Tibial nerve (tissue), 4 donors: Measurements from ENCODE around the gene PCBP4.

Experiments used
- EP300 ChIP-seq, 2 donors: sonication (generic); formaldehyde crosslinking; IDR thresholded peaks; one replicate each; pipeline ENCODE4 v1.6.1; 2017; ENCODE audit warnings: antibody characterized with exemption in 2 of 2, mild to moderate bottlenecking in 1 of 2
- TF ChIP-seq, protein P1 (sequence below), 5 experiments: fragments of 200-600 bp in 3 of 5; fragments of 450-650 bp in 2 of 5; sonication (generic) in 3 of 5; IDR thresholded peaks; one replicate each; pipeline ENCODE4 v1.5.1; 2016 to 2019; ENCODE audit warnings: antibody characterized with exemption in 5 of 5, mild to moderate bottlenecking in 3 of 5, moderate library complexity in 2 of 5

DNA sequence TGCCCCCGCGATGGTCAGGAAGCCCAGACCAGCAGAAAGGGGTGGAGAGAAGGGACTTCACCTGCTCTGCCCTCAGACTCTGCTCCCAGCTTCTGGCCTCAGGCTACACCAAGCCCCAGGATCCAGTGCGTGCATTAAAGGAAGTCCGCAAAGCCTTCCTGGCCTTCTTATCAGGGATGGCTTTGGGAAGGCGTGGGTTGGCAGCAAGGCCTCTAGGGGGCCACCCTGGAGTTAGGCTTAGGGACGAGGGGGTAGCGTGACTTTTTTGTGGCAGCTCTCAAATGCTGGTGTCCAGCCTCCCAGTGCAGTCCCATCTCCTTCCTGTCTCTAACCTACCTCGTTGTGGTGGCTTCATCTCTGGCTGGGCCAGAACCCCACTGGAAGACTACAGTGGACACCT is 47.4 kb upstream of the PCBP4 start:
- no peak for TF ChIP-seq EP300 (IDR thresholded peaks at IDR 0.05)
- TF ChIP-seq, protein P1, sequence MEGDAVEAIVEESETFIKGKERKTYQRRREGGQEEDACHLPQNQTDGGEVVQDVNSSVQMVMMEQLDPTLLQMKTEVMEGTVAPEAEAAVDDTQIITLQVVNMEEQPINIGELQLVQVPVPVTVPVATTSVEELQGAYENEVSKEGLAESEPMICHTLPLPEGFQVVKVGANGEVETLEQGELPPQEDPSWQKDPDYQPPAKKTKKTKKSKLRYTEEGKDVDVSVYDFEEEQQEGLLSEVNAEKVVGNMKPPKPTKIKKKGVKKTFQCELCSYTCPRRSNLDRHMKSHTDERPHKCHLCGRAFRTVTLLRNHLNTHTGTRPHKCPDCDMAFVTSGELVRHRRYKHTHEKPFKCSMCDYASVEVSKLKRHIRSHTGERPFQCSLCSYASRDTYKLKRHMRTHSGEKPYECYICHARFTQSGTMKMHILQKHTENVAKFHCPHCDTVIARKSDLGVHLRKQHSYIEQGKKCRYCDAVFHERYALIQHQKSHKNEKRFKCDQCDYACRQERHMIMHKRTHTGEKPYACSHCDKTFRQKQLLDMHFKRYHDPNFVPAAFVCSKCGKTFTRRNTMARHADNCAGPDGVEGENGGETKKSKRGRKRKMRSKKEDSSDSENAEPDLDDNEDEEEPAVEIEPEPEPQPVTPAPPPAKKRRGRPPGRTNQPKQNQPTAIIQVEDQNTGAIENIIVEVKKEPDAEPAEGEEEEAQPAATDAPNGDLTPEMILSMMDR (IDR thresholded peaks at IDR 0.05), result peak in 2 of 5 experiments; percentile 15 to 31
